ES-I3 (cell line): ENCODE data around the gene MNX1.

ENCODE experiments used
- H3K36me3 ChIP-seq: 2 replicates; pipeline ENCODE4 v1.6.1; 2013; ENCODE audit warnings: mild to moderate bottlenecking, low read length, control low read depth, moderate library complexity; ENCODE audit not compliant: insufficient read depth
- H3K4me1 ChIP-seq: 2 replicates; pipeline ENCODE4 v1.6.1; 2013; ENCODE audit warnings: mild to moderate bottlenecking, control low read depth, low read length; ENCODE audit not compliant: insufficient read depth
- H3K9ac ChIP-seq: 2 replicates; pipeline ENCODE4 v1.6.1; 2013; ENCODE audit warnings: low read depth, mild to moderate bottlenecking, low read length, moderate library complexity
- H3K9me3 ChIP-seq: 2 replicates; pipeline ENCODE4 v1.6.1; 2013; ENCODE audit warnings: mild to moderate bottlenecking, low read length, moderate library complexity; ENCODE audit not compliant: control insufficient read depth, insufficient read depth

Gene MNX1

DNA sequence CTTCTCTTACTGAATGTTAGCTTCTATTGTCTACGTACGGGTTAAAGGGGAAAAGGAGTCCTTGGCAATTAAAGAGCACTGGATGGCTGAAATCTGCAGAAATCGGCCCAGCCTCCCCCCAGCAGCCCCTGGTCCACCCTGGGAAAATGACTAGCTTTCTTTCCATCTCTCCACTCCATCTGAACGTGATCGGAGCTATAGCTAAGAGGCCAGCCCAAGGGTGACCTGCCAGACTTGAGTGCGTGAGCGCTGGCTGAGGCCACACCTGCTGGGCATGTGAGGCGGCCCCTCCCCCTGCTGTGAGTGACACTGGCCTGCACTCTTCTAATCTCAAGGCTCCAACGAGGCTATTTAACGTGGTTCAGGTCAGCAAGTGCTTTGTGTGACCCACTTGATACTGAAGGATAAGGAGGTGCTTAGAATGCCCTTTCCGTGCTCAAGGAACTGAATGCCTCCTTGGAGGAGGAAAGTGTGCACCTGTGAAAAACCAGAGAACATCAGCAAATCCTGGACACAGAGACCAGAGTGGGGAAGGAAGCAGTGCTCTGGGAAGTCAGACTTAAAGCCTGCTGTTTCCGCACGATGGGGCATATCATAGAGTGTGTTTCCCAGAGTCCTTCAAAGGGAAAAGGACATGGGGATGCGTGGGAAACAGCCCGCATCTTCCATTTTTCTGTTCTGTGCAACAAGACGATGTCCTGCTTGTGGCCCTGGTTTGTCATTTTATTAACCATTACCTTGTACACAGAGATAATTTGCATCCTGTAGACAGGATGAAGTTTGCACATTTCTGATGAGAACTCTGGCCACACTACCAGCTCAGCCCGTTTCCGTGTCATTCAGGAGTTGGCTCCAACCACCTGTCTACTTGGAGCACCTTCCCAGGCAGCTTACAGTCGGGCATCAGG is 12.5 kb upstream of the MNX1 start:
- Histone ChIP-seq H3K9me3 (no peaks in the 10 kb centered on the region), H3K9ac (no peak overlapping the region), H3K4me1 (peaks cover 8% of the 10 kb centered on the region), H3K36me3 (no peaks in the 10 kb centered on the region)

DNA sequence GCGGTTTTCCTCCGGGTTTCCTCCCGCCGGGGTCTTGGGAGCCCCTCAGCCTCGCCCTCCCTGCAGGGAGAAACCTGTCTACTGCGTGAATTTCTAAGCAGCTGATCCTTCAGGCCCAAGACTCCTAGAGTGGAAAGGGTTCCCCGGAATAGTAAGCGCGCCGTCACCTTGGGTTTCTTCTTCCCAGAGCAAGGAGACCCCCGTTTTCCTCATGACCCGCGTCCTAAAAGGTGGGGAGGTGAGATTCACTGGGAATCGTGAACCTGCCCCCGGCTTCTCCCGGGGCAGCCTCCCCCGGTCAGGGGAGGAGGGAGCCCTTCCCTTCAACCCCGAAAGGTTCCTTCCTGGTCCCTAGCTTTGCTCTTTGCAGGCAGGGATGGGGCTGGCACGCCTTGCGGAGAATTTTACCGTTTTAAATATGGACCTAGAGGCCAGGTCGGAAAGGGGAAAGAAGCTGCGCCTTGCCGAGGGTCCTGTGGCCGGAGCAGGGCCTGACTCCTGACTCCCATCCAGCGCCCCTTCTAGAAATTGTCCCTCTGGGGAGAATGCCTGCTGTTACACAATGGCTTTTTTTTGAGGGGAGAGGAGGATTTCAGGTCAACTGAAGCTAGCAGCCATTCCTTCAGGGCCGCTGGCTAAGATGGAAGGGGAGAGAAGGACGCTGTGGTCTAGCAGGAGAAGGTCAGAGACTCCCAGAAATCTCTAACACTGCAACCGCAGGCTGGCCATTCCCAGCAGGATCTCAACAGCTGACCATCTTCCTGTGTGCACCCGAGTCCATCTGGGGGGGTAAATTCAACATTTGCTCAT is 11.6 kb upstream of the MNX1 start:
- peak overlapping the region; percentile 0; the same call in 1 of the 2 replicates for H3K9ac ChIP-seq
- H3K36me3 ChIP-seq = no peaks in the 10 kb centered on the region
- no peaks in the 10 kb centered on the region for H3K9me3 ChIP-seq
- H3K4me1 ChIP-seq = peaks cover 12% of the 10 kb centered on the region

DNA sequence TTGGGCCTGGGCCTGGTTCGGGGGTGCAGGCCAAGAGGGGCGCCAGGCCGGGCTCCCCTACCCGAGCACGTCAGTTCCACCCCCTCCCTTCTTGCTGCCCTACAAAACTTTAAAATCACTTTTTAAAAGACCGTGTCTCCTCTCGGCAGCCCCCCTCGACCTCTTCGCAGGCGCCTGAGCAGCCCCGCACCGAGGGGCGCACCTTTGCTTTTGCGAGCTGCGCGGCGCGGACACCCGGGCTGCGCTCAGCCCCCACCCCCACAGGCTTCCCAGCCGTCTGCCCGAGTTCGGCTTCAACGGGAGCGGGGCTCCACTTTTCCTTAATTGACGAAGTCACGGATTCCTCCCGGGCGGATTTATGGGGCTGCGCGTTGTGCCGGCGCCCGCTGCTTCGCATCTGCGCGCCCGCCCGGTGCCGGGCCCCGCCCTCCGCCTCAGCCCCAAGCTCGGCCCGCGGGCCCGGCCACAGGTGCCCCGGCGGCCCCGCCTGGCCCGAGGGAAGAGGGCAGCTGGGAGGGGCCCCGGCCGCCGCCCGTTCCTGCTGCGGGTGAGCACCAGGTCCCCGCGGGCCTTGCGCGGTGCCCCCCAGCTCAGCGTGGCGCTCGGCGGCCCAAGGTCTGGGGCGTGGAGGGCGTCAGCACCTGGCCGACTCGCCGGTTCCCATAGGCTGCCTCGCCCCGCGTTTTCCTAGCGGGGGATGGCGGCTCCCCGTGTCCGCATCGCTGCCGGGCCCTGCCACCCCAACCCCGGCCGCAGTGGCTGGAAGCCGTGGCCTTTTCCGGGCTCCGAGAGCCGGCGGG is 10.8 kb upstream of the MNX1 start:
- Histone ChIP-seq H3K9me3 (no peaks in the 10 kb centered on the region), H3K9ac (peak overlapping the region; percentile 0; the same call in 1 of the 2 replicates), H3K4me1 (peaks cover 15% of the 10 kb centered on the region), H3K36me3 (no peaks in the 10 kb centered on the region)

DNA sequence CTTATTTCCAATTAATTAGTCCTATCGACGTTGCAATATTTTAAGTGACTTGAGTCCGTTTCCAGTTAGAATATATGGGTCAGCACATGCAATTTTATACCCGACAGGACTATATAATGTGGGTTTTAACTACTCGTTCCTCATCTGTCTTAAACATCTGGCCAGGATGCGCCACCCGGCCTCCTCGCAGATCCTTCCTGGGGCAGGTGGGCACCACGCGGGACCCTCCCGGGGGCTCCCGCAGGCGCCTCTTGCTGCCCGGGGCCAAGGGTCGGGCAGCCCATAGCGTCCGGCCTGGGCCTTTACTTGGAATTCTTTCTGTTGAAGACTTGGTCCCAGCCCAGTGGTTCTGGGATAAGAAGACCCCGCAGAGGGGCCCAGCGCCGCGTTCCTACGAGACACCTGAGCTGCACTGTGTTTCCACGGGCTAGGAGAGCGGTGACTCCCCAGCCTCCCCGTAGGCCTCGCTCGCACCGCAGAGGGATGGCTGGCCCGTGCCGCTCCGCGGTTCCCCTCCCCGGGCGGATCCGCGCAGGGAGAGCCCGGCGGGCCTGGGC is 10.1 kb upstream of the MNX1 start:
- H3K36me3 ChIP-seq = no peaks in the 10 kb centered on the region
- peaks cover 20% of the 10 kb centered on the region for H3K4me1 ChIP-seq
- H3K9ac ChIP-seq = peak overlapping the region; percentile 0; the same call in 1 of the 2 replicates
- H3K9me3 ChIP-seq = no peaks in the 10 kb centered on the region

DNA sequence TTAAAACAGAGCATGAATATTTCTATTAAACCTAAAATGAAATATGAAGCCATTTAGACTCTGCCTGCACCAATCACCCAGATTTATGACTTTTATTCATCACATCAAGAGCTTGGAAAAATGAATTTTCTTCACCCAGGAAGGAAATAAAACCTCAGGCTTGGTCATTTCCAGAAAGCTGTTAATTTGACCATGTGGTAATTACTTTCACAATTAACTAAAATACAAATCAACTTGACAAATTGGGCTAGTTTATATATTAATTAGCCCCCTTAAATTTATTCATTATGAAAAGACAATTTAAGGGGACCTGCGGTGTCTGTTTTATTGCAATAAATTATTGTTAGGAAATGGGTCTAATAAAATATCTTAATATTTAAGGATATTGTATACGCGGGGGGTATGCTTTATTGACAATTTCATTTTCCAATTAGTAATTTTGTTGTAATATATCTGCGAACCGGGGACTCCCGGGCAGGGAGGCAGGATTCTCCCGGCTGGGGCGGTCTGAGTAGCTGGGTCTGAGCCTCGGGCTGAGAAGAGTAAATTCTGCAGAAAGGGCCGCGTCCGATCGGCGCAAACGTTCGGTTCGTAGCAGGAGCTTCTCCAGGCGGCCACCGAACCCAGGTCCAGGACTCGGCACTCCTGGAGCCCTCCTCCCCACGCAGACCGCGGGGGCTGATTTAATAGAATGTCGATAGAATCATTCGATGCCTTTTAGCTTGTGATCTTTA is 9.4 kb upstream of the MNX1 start:
- H3K9me3 ChIP-seq = no peaks in the 10 kb centered on the region
- H3K36me3 ChIP-seq = no peaks in the 10 kb centered on the region
- H3K9ac ChIP-seq = no peak overlapping the region
- peaks cover 22% of the 10 kb centered on the region for H3K4me1 ChIP-seq

DNA sequence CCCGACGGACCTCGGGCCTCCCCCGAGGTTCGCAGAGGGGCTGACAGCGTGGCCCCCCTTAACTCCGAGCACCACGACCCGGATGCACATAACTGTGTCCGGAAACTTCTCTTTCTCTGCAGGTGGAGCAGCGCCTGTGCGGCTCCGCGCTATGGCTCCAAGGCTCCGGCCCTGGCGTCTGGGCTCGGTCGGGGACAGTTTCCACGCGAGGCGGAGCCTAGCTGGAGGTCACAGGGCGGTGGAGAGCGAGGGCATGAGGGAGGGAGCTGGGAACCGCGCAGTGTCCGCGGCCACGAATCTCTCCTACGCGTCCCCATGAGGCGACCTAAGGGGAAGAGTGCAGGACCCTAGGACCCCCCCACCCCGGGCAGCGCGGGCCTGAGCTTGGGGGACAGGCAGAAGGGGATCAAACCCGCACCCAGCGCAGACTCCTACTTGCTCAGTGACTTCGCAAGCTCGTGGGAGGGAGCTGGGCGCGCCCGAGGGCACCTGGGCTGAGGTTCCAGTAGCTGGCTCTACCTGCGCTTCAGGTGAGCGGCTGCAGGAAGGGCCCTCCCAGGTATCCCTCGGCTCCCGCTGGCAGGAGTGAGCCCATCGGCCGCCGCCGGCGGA is 8.6 kb upstream of the MNX1 start:
- Histone ChIP-seq H3K9me3 (no peaks in the 10 kb centered on the region), H3K4me1 (peaks cover 30% of the 10 kb centered on the region), H3K36me3 (no peaks in the 10 kb centered on the region), H3K9ac (peak overlapping the region; percentile 32; the same call in 1 of the 2 replicates)

DNA sequence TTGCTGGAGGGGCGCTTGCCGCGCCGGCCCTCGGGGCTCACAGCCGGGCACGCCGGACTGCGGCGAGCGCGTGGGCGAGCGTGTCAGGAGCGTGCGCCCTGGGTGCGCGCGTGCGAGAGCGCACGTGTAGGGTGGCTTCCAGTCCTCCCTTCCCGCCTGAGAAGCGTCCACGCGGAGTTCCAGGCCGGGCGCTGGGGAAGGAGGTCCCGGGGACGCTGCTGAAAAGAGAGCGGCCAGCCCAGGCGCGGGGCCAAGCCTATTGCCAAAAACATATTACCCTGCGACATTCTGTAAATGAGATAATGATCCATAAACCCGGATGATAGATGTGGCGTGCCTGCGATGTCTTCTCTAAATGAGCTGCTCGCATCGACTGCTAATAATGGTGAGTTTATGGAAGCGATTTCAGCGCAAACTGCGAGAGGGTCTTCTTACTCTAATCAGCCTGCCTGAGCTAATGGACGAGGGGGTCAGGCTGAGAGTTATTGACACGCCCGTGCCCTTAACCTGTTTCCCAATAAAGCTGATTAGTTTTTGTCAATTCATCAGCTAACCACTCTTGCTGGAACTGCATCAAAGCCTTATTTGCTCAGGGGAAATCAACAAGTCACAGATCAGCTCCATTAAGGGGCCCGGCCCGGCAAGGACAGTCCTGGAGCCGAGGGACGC is 8.0 kb upstream of the MNX1 start:
- Histone ChIP-seq H3K9ac (peak overlapping the region; percentile 32; the same call in 1 of the 2 replicates), H3K36me3 (no peaks in the 10 kb centered on the region), H3K4me1 (peaks cover 32% of the 10 kb centered on the region), H3K9me3 (no peaks in the 10 kb centered on the region)

DNA sequence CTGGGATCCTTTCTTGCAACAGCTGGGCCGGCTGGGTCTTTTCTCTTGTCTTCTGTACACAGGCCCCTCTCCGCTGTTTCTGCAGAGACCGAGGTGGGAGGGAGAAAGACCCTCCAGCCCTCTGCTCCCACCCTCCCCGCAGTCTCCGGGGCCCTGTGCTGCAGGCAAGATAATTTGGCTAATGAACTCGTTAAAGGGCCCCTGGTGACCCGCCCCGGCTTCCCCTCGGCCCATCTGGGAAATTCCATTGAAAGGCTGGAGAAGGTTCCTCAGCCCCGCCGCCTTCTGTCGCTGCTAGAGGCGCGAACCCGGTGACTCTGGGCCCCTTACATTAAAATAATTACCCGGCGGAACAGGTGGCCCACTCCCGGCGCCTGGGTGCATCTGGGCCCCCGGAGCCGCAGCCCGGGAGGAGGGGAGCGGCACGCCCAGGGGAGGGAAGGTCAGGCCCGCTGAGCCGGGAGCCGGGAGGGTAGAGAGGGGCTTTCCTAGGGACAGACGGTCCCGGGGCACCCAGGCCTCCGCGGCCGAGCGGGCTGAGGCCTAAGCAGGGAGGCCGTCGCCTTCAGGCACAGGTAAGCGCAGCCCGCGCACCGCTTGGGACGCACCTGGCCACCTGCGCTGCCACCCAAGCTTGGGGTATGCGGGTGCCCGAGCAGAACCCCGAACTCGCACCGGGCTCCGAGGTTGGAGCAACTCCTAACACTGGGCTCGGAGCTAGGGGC is 7.3 kb upstream of the MNX1 start:
- Histone ChIP-seq H3K9ac (peak overlapping the region; percentile 11; the same call in 1 of the 2 replicates), H3K36me3 (no peaks in the 10 kb centered on the region), H3K4me1 (peaks cover 34% of the 10 kb centered on the region), H3K9me3 (no peaks in the 10 kb centered on the region)

DNA sequence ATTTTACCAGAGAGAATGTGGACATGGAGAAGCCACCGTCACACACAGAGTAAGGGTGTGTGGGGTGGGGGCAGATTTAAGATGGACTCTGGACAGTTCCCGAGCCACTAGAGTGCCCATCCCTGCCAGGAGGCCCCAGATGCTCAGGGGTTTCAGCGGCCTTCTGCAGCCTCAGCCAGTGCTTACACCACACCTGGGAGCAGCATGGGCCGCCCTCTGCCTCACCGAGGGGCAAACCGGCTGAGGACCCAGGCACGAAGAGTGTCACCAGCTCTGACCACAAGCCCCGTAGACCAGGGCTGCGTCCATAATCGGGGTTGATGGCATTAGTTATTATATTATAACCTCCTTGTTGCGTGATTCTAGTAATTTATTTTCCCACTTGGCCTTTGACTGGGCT is 6.7 kb upstream of the MNX1 start:
- no peaks in the 10 kb centered on the region for H3K36me3 ChIP-seq
- 0 out of 2 replicates have a peak overlapping the region, but pooled peaks have one; percentile 11 for H3K9ac ChIP-seq
- H3K9me3 ChIP-seq = no peaks in the 10 kb centered on the region
- H3K4me1 ChIP-seq = peaks cover 30% of the 10 kb centered on the region

DNA sequence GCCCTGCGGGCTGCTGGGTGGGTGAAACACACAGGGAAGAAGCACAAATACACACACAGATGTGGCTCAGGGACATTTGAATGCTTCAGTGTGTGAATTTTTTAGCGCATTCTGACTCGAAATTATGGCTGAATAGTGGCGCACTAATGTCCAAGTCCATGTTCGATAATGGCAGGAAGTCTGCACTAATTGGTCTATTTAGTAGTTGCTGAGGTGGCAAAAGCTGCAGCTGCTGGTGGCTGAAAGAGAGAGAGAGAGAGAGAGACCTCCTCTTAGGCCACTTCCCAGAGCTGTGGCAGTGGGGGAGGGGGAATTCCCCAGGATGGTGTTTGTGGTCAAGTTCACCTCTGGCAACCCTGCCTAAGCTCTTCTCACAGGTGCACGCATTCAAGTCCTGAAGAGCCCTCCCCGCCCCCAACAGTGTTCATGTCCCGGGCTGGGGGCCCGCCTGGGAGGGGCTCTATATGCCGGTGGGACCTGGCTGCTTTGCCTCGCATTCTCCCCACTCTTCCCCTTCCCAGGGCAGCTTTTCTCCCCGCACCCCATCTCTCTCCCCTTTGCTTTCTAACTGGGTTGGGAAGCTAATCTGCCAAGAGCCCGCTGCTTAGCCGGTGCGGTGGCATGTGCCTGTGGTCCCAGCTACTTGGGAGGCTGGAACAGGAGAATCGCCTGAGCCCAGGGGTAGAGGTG is 6.0 kb upstream of the MNX1 start:
- Histone ChIP-seq H3K9me3 (no peaks in the 10 kb centered on the region), H3K4me1 (peaks cover 35% of the 10 kb centered on the region), H3K9ac (no peak overlapping the region), H3K36me3 (no peaks in the 10 kb centered on the region)

DNA sequence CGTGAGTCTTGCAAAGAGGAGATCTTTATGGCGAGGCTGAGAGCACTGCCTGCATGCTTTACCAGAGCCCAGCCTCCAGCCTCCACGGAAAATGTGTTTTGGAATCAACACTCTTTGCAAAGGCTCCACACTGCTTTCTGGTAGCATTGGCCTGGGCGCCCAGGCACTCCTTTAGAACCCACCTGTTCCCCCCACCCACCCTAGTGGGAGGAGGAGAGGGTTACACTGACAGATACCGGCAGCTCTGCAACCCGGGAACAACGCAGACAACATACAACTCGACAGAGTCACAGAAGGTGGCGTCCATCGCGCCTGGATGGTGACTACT is 5.5 kb upstream of the MNX1 start:
- Histone ChIP-seq H3K9ac (no peak overlapping the region), H3K36me3 (no peaks in the 10 kb centered on the region), H3K4me1 (peaks cover 35% of the 10 kb centered on the region), H3K9me3 (no peaks in the 10 kb centered on the region)
